Prostate gland (tissue), 2 donors: ENCODE results near the gene TRDMT1.

Experiments used
- CTCF ChIP-seq, 4 experiments: fragments of 200-600 bp in 2 of 4; fragments of 450-650 bp in 2 of 4; sonication (generic) in 2 of 4; IDR thresholded peaks; 1 replicate in 3 of 4; 2 replicates in 1 of 4; pipeline ENCODE4 v1.5.1; 2016 to 2019; ENCODE audit warnings: antibody characterized with exemption in 4 of 4, mild to moderate bottlenecking in 2 of 4, moderate library complexity in 2 of 4
- POLR2A ChIP-seq: fragments of 450-650 bp; IDR thresholded peaks from one replicate; pipeline ENCODE4 v1.6.1; 2016; ENCODE audit warnings: antibody characterized with exemption, mild to moderate bottlenecking
- POLR2AphosphoS5 ChIP-seq: sonication (generic); formaldehyde crosslinking; IDR thresholded peaks from one replicate; pipeline ENCODE4 v1.6.1; 2017; ENCODE audit warnings: antibody characterized with exemption

- TF ChIP-seq POLR2AphosphoS5 (no peak), POLR2A (no peak), CTCF (IDR thresholded peaks at IDR 0.05) (no peak)
These were observed 81.6 kb downstream of the TRDMT1 start for GRCh38 chr10:17119845-17120244.
